Measurements from ENCODE around the gene TSPAN5.

DNA sequence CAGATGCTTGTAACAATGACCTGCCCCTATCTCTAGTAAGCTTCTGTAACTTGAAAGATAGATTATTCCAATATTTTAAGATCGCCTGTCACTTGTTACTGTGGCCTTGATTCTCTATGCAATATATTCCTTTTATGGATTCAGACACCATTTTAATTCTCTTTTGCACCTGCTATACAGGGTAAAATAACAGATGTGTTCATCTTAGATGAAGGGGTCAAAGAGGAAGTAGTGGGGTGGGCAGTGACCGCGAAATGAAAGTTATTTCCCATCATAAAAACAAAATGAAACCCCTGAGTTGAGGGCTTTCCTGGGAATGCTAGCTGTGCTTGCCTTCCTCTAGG lies 175.9 kb downstream of the TSPAN5 start:
- TF ChIP-seq MXI1 (IDR thresholded peaks at IDR 0.05; ENCODE audit: low read depth, low read length) (no peak), POLR2AphosphoS5 (IDR thresholded peaks at IDR 0.05; ENCODE audit: low read depth, low read length) (no peak), EP300 (IDR thresholded peaks at IDR 0.05; ENCODE audit: borderline replicate concordance in 1 of 2, low read depth in 1 of 2, low read length in 1 of 2) (no peak), CHD2 (IDR thresholded peaks at IDR 0.05; ENCODE audit: low read length, partially characterized antibody) (no peak), SMC3 (IDR thresholded peaks at IDR 0.05; ENCODE audit: low read depth, low read length) (no peak), TAF1 (IDR thresholded peaks at IDR 0.05; ENCODE audit: borderline replicate concordance, low read depth, low read length) (no peak), RCOR1 (IDR thresholded peaks at IDR 0.05; ENCODE audit: low read length) (no peak), TCF12 (IDR thresholded peaks at IDR 0.05) (no peak), JUND (IDR thresholded peaks at IDR 0.05) (no peak), TEAD4 (IDR thresholded peaks at IDR 0.05; ENCODE audit: borderline replicate concordance, insufficient read depth) (no peak)
- TF ChIP-seq, protein P1, sequence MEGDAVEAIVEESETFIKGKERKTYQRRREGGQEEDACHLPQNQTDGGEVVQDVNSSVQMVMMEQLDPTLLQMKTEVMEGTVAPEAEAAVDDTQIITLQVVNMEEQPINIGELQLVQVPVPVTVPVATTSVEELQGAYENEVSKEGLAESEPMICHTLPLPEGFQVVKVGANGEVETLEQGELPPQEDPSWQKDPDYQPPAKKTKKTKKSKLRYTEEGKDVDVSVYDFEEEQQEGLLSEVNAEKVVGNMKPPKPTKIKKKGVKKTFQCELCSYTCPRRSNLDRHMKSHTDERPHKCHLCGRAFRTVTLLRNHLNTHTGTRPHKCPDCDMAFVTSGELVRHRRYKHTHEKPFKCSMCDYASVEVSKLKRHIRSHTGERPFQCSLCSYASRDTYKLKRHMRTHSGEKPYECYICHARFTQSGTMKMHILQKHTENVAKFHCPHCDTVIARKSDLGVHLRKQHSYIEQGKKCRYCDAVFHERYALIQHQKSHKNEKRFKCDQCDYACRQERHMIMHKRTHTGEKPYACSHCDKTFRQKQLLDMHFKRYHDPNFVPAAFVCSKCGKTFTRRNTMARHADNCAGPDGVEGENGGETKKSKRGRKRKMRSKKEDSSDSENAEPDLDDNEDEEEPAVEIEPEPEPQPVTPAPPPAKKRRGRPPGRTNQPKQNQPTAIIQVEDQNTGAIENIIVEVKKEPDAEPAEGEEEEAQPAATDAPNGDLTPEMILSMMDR (IDR thresholded peaks at IDR 0.05): no peak
- TF ChIP-seq, protein P2, sequence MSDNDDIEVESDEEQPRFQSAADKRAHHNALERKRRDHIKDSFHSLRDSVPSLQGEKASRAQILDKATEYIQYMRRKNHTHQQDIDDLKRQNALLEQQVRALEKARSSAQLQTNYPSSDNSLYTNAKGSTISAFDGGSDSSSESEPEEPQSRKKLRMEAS (IDR thresholded peaks at IDR 0.05; ENCODE audit: low read depth): no peak
- TF ChIP-seq, protein P3, sequence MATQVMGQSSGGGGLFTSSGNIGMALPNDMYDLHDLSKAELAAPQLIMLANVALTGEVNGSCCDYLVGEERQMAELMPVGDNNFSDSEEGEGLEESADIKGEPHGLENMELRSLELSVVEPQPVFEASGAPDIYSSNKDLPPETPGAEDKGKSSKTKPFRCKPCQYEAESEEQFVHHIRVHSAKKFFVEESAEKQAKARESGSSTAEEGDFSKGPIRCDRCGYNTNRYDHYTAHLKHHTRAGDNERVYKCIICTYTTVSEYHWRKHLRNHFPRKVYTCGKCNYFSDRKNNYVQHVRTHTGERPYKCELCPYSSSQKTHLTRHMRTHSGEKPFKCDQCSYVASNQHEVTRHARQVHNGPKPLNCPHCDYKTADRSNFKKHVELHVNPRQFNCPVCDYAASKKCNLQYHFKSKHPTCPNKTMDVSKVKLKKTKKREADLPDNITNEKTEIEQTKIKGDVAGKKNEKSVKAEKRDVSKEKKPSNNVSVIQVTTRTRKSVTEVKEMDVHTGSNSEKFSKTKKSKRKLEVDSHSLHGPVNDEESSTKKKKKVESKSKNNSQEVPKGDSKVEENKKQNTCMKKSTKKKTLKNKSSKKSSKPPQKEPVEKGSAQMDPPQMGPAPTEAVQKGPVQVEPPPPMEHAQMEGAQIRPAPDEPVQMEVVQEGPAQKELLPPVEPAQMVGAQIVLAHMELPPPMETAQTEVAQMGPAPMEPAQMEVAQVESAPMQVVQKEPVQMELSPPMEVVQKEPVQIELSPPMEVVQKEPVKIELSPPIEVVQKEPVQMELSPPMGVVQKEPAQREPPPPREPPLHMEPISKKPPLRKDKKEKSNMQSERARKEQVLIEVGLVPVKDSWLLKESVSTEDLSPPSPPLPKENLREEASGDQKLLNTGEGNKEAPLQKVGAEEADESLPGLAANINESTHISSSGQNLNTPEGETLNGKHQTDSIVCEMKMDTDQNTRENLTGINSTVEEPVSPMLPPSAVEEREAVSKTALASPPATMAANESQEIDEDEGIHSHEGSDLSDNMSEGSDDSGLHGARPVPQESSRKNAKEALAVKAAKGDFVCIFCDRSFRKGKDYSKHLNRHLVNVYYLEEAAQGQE (IDR thresholded peaks at IDR 0.05; ENCODE audit: low read depth, low read length): no peak

Data from SK-N-SH (cell line).